Epidermal melanocyte (primary cell): ENCODE results near the gene IDH2.

Experiments used
- DNase-seq: peaks from one replicate; pipeline ENCODE4 v3.0.0; 2011; ENCODE audit warnings: low spot score; ENCODE audit not compliant: insufficient read length

IDH2 gene

GRCh38 chr15:90064911-90065681 lies 37.2 kb downstream of the IDH2 start:
- DNase-seq = no peak

- no peak for DNase-seq
Measured at GRCh38 chr15:90063770-90064247, 38.5 kb downstream of the IDH2 start.

DNA sequence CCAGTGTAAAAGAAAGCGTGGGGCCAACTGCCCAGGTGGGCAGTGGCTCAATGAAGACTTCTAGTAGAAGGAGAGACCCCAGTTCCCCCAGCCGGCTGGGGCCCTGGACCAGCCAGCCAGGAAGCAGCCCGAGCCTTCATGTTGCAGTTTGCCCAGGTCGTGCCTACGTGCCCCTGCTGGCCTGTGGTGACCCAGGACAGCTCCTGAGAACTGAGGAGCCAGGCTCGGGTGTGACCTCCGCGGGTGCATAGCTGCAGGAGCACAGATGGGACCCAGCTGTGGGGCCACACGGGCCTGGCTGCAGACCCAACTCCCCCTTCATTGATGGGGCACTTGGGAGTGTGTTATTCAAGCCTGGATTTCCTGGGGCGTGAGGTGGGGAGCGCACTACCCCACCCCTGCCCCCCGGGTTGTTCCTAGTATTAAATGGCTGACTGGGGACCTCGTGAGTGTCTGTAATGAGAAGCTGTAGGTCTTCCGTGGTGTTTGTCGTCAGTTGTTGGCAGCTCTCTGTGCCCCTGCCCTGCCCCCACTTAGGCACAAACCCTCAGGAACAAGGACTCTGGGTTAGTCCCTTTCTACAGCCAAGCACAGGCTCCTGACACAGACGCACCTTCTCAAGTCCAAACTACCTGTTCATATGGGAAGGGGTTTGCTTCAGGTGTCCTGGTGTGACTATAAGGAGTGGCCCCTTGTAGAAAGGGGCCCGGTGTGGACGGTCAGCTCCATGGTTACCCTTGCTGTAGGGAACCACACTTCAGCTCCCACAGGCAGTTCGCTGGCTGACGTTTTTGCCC lies 39.1 kb downstream of the IDH2 start:
- DNase-seq = no peak

- no peak for DNase-seq
Measured at GRCh38 chr15:90062462-90062932, 39.8 kb downstream of the IDH2 start.

DNA sequence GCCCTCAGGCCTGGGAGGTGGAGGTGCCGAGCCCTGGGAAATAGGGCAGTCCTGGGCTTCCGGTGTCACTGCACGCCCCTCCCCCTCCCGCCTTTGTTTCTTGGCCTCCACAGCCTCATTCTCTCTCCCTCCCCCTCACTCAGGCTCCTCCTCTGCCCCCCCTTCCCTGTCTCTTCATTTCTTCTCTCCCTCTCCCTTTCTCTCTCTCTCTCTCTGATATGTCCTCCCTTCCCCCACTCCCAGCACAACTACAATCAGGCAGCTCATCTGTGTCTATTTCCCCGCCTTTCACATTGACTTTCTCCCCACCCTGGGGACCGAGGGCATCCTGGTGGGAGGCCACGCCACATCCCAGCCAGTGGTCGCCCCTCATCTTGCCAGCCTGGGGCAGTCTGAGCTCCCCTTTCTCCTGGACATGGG lies 40.2 kb downstream of the IDH2 start:
- DNase-seq = no peak

- no peak for DNase-seq
Measured at GRCh38 chr15:90060797-90061196, 41.5 kb downstream of the IDH2 start.

GRCh38 chr15:90059208-90059985 lies 42.9 kb downstream of the IDH2 start:
- DNase-seq = no peak

GRCh38 chr15:90058775-90059174 lies 43.5 kb downstream of the IDH2 start:
- no peak for DNase-seq

DNA sequence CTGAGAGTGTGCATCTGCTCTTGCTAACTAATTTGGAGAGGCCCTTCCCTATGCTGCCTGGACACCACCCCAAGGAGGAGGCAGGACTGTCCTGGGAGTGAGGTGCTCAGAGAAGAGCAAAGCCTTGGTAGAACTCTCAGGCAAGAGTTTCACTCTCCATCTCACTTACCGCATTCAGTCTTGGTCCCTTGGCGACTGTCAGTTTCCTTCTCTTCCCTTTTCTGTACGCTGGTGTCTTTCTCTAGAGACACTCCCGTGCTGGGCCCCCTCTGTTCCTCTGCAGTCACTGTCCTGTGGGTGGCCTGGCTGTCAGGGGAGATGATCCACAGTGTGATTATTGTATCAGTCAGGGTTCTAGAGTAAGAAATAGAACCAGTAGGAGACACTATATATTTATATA lies 44.0 kb downstream of the IDH2 start:
- DNase-seq = no peak

- no peak for DNase-seq
Measured at GRCh38 chr15:90056529-90056928, 45.7 kb downstream of the IDH2 start.

DNA sequence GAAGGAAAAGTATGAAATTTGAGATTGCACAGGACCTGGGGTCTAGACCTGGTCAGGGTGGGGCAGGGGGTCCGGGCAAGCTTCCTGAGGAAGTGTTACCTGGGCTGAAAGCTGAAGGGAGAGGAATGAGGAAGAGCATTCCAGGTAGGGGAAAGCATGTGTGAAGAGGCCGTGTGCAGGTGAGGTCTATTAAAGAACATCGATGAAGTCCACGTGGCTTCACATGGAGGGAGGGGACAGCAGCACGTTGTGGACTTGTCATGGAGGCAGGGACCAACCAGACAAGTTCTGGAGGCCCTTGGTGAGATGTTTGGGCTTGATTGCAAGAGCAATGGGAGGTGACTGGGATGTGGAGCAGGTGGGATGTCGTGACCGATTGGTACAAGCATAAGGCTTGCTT lies 47.1 kb downstream of the IDH2 start:
- DNase-seq = no peak

DNA sequence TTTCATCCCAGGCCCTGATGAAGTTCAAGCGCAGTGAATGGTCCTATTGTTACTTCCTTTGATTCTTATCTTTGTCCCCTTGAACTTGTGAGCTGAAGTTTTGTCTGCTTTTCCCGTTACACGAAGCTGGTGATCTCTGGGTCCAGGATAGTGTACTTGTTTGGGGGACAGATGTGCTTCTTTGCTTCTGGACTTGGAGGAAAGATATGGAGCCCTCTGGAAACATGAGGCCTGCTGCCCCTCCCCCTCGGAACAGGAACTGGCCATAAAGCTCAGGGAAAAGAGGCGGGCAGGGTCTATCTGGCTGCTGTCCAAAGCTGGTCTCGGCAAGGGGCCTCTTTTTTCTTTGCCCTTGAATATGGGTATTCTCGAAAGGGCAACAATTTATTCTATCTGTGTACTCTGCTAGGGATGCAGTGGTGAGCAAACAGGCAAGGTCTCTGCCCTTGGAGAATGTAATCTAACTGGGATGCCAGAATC lies 47.6 kb downstream of the IDH2 start:
- DNase-seq = no peak

GRCh38 chr15:90053685-90054466 lies 48.4 kb downstream of the IDH2 start:
- no peak for DNase-seq

DNA sequence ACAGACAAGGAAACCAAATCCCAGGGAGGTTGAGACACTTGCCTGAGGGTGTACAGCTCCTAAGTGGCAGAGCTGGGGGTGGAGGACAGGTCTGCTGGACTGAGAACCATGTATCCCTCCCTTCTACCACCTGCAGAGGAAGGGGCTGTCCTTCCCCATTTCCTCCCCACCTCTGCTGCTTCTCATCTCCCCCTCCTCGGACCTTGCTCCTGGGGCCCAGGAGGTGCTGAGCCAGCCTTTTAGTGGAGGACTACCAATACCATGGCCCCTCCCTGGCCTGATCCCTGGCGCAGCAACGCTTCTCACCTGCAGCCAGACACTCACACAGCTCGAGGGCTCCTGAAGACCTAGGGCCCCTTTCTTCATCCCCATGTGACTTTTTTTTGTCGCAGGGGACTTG lies 50.4 kb downstream of the IDH2 start:
- no peak for DNase-seq

DNA sequence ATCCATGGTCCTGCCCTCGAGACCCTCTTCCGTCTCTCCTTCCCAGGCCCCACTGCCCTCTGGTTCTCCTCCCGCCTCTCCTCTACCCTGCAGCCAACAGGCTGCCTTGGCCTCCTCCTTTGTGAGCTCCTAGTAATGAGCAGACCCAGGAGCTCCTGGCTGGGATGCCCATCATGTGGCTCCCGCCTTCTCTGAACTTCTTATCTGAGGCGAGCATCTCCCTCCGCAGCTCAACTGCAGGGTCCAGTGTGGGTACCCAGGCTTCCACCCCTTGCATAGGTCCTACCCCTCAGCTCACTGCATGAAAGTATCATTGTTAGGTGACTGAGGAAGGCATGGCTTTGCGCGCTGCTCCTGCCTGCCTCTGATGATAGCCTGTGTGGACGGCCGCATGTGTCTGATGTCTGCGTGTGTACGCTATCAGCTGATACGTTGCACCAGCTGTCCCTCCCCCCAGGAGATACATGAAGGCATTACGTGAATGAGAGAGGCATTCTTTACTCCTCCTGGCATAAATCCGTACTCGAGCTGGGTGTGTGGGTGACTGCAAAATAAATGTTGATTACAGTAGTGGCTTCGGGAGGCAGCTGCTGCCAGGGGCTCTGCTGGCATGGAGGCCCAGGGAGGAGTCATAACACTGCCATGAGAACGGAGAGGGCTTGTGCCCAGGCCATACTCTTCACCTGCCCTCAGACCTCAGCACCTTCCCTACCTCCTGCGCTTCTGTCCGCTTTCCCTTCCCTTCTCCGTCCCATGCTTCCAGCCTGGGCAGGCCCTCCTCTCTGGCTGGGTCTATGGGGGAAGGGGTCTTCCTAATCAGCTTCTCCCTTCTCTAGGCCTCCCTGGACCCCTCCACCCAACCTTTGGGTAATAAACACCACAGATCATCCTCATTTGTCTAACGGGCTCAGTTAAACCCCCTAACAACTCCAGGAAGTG lies 52.3 kb downstream of the IDH2 start:
- DNase-seq = no peak

- DNase-seq = no peak
Measured at GRCh38 chr15:90049030-90049429, 53.2 kb downstream of the IDH2 start.

DNA sequence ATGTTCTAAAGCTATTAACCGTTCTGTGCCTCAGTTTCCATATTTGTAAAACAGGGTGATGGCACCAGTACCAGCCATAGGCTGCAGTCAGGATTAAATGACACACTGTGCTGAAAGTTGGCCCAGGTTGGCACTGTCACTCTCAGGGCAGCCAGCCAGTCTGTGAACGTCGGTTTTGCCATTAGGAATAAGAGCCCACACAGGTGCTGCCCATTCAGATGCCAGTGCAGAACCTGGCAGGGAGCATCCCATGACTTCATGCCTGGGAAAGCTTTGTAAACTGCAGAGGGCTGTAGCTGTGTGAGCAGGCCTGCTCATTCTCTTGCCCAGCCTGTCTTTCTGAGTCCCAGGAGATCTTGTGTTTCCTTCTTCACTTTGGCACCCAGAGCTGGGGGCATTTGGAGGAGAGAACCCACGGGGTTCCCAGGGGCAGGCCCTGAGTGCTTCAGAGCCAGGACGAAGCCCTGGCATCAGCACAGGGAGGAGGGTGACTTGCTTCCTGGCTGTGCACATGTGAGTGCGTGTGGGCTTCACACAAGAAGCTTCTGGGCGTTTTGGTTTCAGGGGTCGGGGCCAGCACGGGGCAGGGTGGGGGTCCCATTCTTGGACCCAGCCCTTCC lies 54.2 kb downstream of the IDH2 start:
- no peak for DNase-seq

DNA sequence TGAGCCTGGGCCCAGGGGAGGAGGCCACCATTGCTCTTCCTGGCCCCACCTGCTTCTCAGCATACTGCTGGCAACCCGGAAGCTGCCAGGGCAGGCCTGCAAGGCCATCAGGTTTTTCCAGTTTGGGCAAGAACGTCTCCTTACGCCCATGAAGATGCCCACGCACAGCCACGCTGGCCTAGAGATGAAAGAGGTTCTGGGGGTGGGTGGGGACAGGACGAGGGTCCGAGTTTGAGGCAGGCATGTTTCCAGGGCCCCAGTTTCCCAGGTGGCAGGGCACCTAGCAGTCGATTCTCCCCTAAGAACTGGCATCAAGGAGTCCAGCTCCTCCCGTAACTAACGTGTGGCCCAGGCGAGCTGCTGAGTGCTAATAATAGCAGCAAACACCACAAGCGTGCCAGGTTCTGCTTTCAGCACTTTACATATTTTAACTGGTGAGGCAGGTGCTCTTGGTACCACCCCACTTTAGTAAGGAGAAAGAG lies 55.3 kb downstream of the IDH2 start:
- DNase-seq = no peak

DNA sequence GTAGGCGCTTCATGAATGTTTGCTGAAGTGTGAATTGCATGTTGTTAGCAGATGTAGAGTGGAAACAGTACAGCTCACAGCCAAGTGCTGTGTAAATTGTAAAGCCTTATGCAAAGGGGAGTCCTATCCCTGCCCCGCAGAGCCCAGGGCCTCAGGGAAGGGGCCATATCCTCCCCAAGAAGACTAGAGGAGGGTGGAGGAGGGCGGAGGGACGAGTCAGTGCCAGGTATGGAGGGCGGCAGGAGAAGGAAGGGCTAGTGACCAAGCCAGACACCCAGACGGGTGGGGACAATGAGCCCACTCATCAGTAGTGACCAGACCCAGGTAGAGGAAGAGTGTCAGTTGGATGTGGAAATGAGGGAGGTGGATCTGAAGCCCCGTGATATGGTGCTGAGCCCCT lies 56.0 kb downstream of the IDH2 start:
- no peak for DNase-seq
